Left colon (tissue), 2 donors: Measurements from ENCODE around the gene TSPAN31. TPM values are rescaled to one million over a fixed set of nuclear protein-coding genes. Genes with fewer than 3 reads are reported as not detected.
"Not testable (repeated sequence)": the region's sequence is repeated elsewhere in the genome, so short reads cannot be mapped to it uniquely, and the experiment has no call there.

ENCODE experiments used
- ATAC-seq: fragments of 200-7000 bp; cut with Tn5 transposase; one replicate; pipeline ENCODE4 v1.9.1; 2020; ENCODE audit warnings: mild to moderate bottlenecking, moderate library complexity
- DNase-seq, 2 donors: peaks; one replicate each; pipeline ENCODE4 v3.0.0-alpha.2; 2020
- intact Hi-C, 2 donors: fragments of 100-400 bp; cut with DNase I in 1 of 2; cut with micrococcal nuclease in 1 of 2; formaldehyde crosslinking; loops; one replicate each; pipeline versions ENCODE4 v1.11.2 to v1.14.0; 2022; cut with DNase I, micrococcal nuclease
- total RNA-seq, 2 donors: library from RNA; stranded (reverse); fragmentation: NEBNext Ultra II Directional; extraction: Animal tissue kit (Norgen Biotek cat#: 25700); gene quantifications; one replicate each; pipeline ENCODE4 v1.2.1, GENCODE V29; 2021
- donor health status: DM: no; HTN: no; CAD: no.
- donor health status: DM: yes; HTN: yes; CAD: no.

The TSPAN31 gene
- total RNA-seq, 2 donors from 2014 or later, result 28.9 to 40.6 TPM

DNA sequence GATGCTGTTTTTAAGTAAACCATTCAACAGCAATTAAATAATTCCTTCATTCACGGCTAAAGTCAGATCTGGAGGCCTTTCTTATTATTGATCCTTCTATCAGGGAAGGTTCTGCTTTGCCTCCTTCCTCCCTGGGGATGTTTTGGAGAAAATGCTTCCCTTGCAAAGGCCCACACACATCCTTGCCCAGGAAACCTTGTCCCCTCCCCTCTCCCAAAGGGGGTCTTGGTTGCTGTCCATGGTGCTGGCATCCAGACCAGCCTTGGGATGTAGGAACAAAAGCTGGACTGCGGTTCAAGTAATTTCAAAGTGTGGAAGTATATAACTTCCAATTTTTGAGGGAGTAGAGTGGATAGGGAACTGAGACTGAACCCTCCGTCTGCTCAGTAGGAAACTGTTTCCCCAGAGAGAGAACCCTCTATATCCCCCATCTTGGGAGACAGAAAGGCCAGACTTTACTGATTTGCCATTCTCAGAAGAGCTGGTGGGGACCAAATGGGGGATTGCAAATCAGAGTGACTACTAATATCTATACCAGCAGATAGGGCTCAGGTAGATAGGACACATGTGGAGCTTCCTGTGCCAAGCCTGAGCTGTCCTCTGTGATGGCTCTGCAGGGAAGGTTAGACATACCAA lies 15.6 kb downstream of the TSPAN31 start:
- intact Hi-C loops, result no loop called here
- DNase-seq (no peak), ATAC-seq (no peak)

GRCh38 chr12:57761391-57761998 lies 16.7 kb downstream of the TSPAN31 start:
- no peak for DNase-seq
- intact Hi-C loops, result no loop called here
- ATAC-seq, result no peak

GRCh38 chr12:57762463-57762862 lies 17.6 kb downstream of the TSPAN31 start:
- ATAC-seq (no peak), DNase-seq (no peak)
- intact Hi-C loops, result no loop called here

DNA sequence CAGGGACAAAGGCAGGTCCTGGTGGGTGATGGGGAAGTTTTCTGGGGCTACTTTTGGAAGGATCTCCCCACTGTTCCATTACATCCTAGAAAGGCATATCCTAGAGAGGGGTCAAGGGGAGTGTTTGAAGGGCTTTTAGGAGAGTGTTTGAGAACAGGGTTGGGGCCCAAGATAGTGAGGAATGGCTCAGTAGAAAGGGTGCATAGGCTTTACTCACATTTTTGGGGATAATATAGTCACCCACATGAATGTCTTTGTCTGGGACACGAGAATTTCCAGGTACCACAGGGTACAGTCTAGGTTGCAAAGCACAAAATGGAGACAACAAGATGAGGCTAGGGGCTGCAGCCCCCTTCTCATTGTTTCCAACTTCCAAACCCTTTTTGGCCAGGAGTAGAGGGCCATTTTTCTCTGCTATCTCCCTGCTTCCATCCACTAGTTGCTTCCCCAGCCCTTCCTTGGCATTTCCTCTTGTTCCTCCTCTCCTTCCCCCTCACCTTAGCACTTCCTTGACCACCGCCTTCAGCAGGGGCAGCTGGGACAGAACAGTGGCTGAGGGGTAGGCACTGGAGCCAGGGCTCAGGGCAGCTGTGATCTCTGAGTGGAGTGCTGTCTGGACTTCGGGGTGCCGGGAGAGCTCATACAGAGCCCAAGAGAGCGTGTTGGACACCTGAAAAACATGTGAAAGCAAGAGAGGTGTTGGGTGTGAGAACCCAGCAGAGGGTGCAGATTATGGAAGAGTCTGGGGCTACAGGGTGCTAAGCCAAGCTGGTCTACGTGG lies 19.2 kb downstream of the TSPAN31 start:
- intact Hi-C loops, result no loop called here

DNA sequence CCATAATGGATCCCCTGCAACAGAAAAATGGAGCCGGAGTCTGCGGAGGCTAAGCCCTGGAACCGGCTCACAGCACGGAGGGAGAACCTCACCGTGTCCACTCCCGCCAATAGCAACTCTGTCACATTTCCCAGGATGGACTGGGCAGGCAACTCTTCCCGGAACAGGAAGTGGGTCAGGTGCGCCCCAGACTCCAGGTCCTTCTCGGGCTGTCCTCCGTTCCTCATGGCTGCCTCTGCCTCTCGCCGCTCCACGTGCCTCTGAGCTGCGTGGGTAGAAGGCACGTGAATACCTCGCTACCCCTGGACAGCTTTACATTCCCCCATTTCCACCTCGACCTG lies 19.8 kb downstream of the TSPAN31 start:
- intact Hi-C loops, result no loop called here
- peak; percentile 68 for ATAC-seq
- DNase-seq, result peak in 1 of 2 donors; percentile 46

More for the DNA sequence above, 19.2 kb downstream of the TSPAN31 start:
- DNase-seq (no peak), ATAC-seq (no peak)

DNA sequence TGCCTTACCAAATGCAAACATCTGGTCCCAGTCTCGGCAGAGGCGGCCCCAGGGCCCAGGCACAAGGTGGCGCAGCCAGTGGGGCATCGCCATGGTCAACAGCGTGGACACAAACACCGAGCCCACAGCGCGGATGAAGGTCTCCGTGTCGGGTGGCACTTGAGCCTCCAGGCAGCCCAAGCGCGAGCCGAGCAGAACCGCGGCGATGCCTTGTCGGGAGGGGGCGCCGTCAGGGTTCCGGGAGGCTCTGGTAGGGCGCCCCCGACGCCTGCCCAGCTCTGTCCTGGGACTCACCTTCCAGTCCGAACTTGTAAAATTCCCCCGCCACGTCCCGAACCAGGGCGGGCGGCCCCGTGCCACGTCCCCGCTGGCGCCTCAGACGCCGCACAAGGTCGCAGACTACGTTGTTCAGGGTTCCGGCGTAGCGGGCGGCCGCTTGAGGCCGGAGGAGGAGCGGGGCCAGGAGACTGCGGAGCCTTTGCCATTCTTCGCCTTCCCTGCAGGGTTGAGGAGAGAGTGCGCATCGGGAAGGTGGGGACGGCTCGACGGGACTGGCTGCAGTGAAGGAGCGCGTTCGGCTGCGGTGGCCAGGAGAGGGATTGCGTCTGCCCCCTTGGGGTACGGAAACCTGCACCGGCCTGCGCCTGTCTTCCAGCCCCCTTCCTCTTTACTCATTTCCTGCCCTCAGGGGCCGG lies 20.3 kb downstream of the TSPAN31 start:
- ATAC-seq, result peak; percentile 64
- DNase-seq, result peak in 1 of 2 donors; percentile 72

GRCh38 chr12:57765698-57766463 lies 21.0 kb downstream of the TSPAN31 start:
- ATAC-seq, result peak; percentile 45
- intact Hi-C loops, result no loop called here
- peak in 1 of 2 donors; percentile 41 for DNase-seq

More for the DNA sequence above, 20.3 kb downstream of the TSPAN31 start:
- intact Hi-C loops, result no loop called here

- intact Hi-C loops, result no loop called here
- DNase-seq (peak in 1 of 2 donors; percentile 25), ATAC-seq (peak; percentile 30)
Observed at GRCh38 chr12:57766464-57767304, 21.8 kb downstream of the TSPAN31 start, which contains the start of gene CYP27B1. Gene CYP27B1 (minus strand): TSS chr12:57767078. CDS start chr12:57767041, 37 bp downstream.

DNA sequence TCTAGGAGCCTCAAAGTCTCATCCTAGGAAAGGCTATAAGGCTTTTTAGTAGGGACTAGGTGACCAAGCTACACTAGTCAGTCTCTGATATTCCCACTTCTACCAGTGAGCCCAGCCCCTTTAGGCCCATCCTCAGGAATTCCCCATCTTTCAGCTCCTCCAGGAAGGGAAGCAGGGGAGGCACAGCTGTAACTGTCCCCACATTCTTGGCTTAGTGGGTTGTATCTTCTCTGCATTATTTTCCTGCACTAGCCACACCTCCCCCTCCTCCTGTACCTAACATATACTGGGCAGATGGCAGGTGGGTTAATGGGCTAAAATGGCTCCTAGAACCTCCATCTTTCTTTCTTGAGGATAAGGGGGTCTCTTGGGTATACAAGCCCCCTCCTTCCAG lies 22.5 kb downstream of the TSPAN31 start:
- DNase-seq, result no peak

DNA sequence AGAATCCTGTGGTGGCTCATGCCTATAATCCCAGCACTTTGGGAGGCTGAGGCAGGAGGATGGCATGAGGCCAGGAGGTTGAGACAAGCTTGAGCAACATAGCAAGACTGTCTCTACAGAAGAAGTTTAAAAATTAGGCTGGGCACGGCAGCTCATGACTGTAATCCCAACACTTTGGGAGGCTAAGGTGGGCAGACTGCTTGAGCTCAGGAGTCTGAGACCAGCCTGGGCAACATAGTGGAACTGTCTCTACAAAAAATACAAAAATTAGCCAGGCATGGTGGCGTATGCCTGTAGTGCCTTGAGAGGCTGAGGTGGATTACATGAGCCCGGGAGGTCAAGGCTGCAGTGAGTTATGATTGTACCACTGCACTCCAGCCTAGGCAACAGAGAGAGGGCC lies 23.0 kb downstream of the TSPAN31 start:
- ATAC-seq (no peak), DNase-seq (no peak)
- intact Hi-C loops, result no loop called here

More for the DNA sequence above, 22.5 kb downstream of the TSPAN31 start:
- ATAC-seq, result no peak
- intact Hi-C loops, result no loop called here

- intact Hi-C loops, result no loop called here
Observed at GRCh38 chr12:57769594-57769993, 24.8 kb downstream of the TSPAN31 start.

DNA sequence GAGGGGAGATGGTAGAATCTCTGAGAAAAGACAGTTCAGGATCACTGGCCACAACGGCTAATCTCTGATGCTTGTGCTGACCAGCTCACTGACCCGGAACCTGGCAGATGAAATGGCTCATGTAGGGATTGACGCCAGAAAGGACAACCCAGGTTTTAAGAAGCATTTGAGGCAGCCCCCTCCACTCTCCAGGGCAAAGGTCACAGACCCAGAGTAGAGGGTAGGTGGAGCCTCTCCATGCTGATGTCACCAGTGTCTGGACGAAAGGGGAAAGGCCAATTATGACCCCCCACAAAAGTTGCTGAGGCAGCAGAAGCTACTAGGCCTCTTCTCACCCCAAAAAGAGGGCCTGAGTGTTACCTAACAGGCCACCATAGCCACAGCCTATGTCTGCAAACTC lies 25.9 kb downstream of the TSPAN31 start:
- ATAC-seq (no peak), DNase-seq (no peak)
- intact Hi-C loops, result no loop called here

More at GRCh38 chr12:57769594-57769993, 24.8 kb downstream of the TSPAN31 start:
- ATAC-seq (no peak), DNase-seq (no peak)

DNA sequence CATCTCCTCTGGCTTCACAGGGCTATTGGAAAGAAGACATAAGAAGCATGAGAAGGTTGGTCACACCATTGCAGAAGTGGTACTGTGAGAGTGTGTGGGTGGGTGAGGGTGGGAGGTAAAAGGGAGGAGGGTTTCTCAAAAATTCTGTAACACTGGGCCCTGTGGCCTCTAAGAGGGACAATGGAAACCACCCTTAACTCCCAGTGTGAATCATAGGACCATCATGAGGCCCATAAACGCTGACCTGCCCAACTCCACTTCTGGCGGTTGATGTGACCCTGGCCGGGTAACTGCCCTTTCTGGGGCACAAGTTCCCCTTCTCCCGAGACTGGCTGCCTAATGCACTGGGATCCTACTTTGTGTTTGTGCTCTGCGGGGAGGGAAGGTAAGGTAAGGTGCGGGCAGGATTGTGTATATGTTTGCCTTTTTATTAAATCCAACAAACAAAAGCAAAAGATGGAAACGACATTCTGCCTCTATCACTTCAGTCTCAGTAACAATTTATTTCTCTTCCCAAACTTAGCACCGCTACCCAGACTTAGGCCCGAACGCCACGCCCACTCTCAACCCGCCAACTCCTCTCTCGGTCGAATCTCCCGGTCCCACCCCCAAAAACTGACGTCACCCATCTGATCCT lies 26.5 kb downstream of the TSPAN31 start:
- intact Hi-C loops, result no loop called here
- ATAC-seq (peak; percentile 60), DNase-seq (peak; percentile 91)

DNA sequence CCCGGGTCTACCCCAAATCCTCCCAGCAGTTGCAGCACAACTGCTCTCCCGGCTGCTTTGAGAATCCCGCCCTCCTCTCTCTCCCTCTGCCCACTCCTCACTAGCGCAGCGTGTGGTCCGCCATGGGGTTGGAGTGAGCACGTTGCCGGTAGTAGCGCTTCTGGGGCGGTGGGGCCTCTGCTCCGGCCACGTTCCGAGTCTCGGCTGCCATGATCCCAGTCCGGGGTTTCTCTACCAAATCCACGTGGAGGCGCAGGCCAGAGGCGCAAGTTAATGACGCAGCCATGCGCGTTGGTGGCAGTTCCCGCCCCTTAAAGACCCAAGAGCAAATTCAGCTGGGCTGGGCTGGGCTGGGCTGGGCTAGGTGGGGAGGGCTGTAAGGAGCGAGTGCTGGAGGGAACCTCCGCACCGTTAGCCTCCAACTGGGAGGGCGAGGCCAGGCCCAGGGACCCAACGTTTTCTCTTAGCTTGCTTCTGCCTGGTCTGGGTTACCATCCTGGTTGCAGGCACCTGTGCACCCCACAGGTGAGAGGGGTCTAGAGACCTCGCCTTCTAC lies 27.1 kb downstream of the TSPAN31 start, which contains the start of gene METTL1:
Gene METTL1, minus strand, starts transcription at position 233 of the 556 bp plus-strand sequence. Its CDS starts 22 bp downstream, at position 211.
- ATAC-seq, result peak; percentile 94
- DNase-seq, result peak; percentile 94 to 96
- intact Hi-C loops, result no loop called here

- DNase-seq (peak; percentile 77 to 80), ATAC-seq (peak; percentile 76)
- intact Hi-C loops, result no loop called here
Observed at GRCh38 chr12:57772429-57773322, 27.8 kb downstream of the TSPAN31 start, which contains the start of gene EEF1AKMT3. Gene EEF1AKMT3 (plus strand): TSS chr12:57772614. CDS start chr12:57772725, 111 bp downstream.

DNA sequence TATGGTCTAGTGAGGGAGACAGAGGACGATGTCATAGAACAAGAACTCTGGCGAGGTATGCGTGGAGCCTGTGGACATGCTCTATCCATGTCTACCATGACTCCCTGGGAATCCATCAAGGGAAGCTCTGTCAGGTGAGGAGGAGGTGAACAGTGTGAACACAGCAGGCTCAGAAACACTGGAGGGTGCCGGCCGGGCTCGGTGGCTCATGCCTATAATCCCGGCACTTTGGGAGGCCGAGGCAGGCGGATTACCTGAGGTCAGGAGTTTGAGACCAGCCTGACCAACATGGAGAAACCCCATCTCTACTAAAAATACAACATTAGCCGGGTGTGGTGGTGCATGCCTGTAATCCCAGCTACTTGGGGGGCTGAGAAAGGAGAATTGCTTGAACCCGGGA lies 29.8 kb downstream of the TSPAN31 start:
- intact Hi-C loops, DNase-seq, ATAC-seq: not testable (repeated sequence)
